ENCODE measurements around the gene NOTCH1.

Gene NOTCH1

GRCh38 chr9:136528716-136529341 is 17.0 kb downstream of the NOTCH1 start:
- TF ChIP-seq EZH2 (IDR thresholded peaks at IDR 0.05; ENCODE audit: borderline replicate concordance, low read depth, low read length, severe bottlenecking) (no peak), CTCF (IDR thresholded peaks at IDR 0.05; ENCODE audit: borderline replicate concordance, extremely low read depth, low read length, poor library complexity, severe bottlenecking) (no peak)
- no peak for DNase-seq
- Histone ChIP-seq H3K4me1 (ENCODE audit: insufficient read depth, low read length) (peaks cover 34% of the 10 kb centered on the region; the same call in 1 of the 2 replicates), H3K4me2 (ENCODE audit: insufficient read depth, low read length) (no peak overlapping the region), H3K79me2 (ENCODE audit: insufficient read depth, low read length) (peaks cover 99% of the 10 kb centered on the region), H3K27ac (ENCODE audit: low read length) (peak overlapping the region; percentile 20; the same call in 1 of the 2 replicates), H3K36me3 (ENCODE audit: insufficient read depth, low read length) (peaks cover 87% of the 10 kb centered on the region), H3K9me3 (ENCODE audit: insufficient read depth, low read length, severe bottlenecking) (no peaks in the 10 kb centered on the region), H2AFZ (ENCODE audit: low read depth, low read length) (no peak overlapping the region), H3K27me3 (ENCODE audit: insufficient read depth, low read length, poor library complexity) (no peaks in the 10 kb centered on the region), H3K4me3 (ENCODE audit: low read depth in 1 of 2, low read length in 2 of 2) (no peak overlapping the region), H4K20me1 (ENCODE audit: insufficient read depth, low read length) (peaks cover 95% of the 10 kb centered on the region), H3K9ac (ENCODE audit: low read depth, low read length) (no peak overlapping the region)
- no peak for ATAC-seq (ENCODE audit: insufficient read depth, low read depth)

GRCh38 chr9:136527721-136528710 is 17.8 kb downstream of the NOTCH1 start:
- Histone ChIP-seq H3K27ac (ENCODE audit: low read length) (no peak overlapping the region), H3K27me3 (ENCODE audit: insufficient read depth, low read length, poor library complexity) (no peaks in the 10 kb centered on the region), H3K4me3 (ENCODE audit: low read depth in 1 of 2, low read length in 2 of 2) (no peak overlapping the region), H3K36me3 (ENCODE audit: insufficient read depth, low read length) (peaks cover 89% of the 10 kb centered on the region), H4K20me1 (ENCODE audit: insufficient read depth, low read length) (peaks cover 95% of the 10 kb centered on the region), H3K9me3 (ENCODE audit: insufficient read depth, low read length, severe bottlenecking) (no peaks in the 10 kb centered on the region), H3K79me2 (ENCODE audit: insufficient read depth, low read length) (peaks cover 99% of the 10 kb centered on the region), H3K4me2 (ENCODE audit: insufficient read depth, low read length) (no peak overlapping the region), H2AFZ (ENCODE audit: low read depth, low read length) (no peak overlapping the region), H3K4me1 (ENCODE audit: insufficient read depth, low read length) (peaks cover 29% of the 10 kb centered on the region; the same call in 1 of the 2 replicates), H3K9ac (ENCODE audit: low read depth, low read length) (no peak overlapping the region)
- ATAC-seq (ENCODE audit: insufficient read depth, low read depth), result no peak
- no peak for TF ChIP-seq EZH2 (IDR thresholded peaks at IDR 0.05; ENCODE audit: borderline replicate concordance, low read depth, low read length, severe bottlenecking)
- no peak for TF ChIP-seq CTCF (IDR thresholded peaks at IDR 0.05; ENCODE audit: borderline replicate concordance, extremely low read depth, low read length, poor library complexity, severe bottlenecking)
- no peak for DNase-seq

- H3K9ac ChIP-seq (ENCODE audit: low read depth, low read length), result no peak overlapping the region
- no peak overlapping the region for H3K4me3 ChIP-seq (ENCODE audit: low read depth in 1 of 2, low read length in 2 of 2)
- H4K20me1 ChIP-seq (ENCODE audit: insufficient read depth, low read length), result peaks cover 95% of the 10 kb centered on the region
- H2AFZ ChIP-seq (ENCODE audit: low read depth, low read length), result no peak overlapping the region
- H3K79me2 ChIP-seq (ENCODE audit: insufficient read depth, low read length), result peaks cover 99% of the 10 kb centered on the region
- H3K9me3 ChIP-seq (ENCODE audit: insufficient read depth, low read length, severe bottlenecking), result no peaks in the 10 kb centered on the region
- peaks cover 22% of the 10 kb centered on the region; the same call in 1 of the 2 replicates for H3K4me1 ChIP-seq (ENCODE audit: insufficient read depth, low read length)
- ATAC-seq (ENCODE audit: insufficient read depth, low read depth) (no peak), DNase-seq (no peak)
- H3K27ac ChIP-seq (ENCODE audit: low read length), result no peak overlapping the region
- no peak for TF ChIP-seq EZH2 (IDR thresholded peaks at IDR 0.05; ENCODE audit: borderline replicate concordance, low read depth, low read length, severe bottlenecking)
- no peak for TF ChIP-seq CTCF (IDR thresholded peaks at IDR 0.05; ENCODE audit: borderline replicate concordance, extremely low read depth, low read length, poor library complexity, severe bottlenecking)
- H3K36me3 ChIP-seq (ENCODE audit: insufficient read depth, low read length), result peaks cover 90% of the 10 kb centered on the region
- H3K4me2 ChIP-seq (ENCODE audit: insufficient read depth, low read length), result no peak overlapping the region
- no peaks in the 10 kb centered on the region for H3K27me3 ChIP-seq (ENCODE audit: insufficient read depth, low read length, poor library complexity)
These were observed 18.7 kb downstream of the NOTCH1 start for GRCh38 chr9:136527131-136527530.

Measured in DND-41 (cell line).